DMS153 treated with DMSO at 0.1 percent for 48 hours (cell line): ENCODE data around the gene TREX2.

ENCODE experiments used
- DNase-seq: peaks from one replicate; lab custom pipeline; 2025; ENCODE audit not compliant: unreplicated experiment; lab: John Stamatoyannopoulos, UW

The TREX2 gene

DNA sequence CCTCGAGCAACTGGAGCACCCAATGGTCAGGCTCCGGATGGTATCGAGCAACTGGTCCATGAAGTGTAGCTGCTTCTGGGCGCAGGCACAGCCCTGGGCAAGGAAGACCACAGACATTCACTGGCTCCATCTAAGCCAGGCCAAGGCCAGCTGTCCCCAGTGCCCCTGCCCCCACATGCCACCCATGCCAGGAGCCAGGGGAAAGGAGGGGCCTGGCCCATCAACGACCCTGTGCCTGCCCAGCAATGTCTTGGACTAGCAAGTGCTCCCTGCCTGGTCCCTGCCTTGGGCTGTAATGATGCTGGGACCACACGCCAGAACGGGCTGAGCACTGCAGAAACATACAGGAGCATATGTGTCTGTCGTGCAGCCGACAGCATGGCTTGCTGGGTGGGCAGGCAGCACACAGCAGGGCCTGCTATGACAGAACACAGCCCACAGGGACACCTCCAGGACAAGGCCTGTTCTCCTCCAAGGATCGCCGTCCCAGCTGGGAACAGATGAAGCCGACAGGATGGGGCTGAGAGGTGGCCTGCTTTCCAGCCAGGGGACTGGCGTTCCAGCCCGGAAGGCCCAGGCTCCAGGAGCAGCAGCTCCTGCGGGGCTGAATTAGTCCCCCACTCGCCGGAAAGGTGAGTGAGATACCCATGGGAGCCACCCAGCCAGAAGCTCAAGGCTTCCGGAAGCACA is 11.4 kb upstream of the TREX2 start:
- DNase-seq: no peak

DNA sequence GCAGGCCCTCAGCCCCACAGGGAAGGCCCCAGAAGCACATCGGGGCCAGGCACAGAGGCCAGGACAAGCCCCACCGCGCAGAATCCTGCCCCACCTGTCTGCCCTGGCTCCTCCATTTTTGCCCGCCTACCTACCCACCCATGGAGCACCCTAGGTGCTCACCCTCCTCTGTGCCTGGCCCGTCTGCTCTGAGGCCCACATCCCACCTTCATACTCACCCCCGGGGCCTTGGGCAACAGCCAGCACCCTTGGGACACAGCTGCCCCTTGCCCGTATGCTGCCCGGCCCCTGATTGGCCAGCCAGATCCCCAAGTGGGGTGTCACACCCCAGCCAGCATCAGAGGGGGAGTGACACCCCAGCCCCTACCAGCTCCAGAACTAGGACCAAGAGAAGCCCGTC is 10.8 kb upstream of the TREX2 start:
- DNase-seq: no peak

DNA sequence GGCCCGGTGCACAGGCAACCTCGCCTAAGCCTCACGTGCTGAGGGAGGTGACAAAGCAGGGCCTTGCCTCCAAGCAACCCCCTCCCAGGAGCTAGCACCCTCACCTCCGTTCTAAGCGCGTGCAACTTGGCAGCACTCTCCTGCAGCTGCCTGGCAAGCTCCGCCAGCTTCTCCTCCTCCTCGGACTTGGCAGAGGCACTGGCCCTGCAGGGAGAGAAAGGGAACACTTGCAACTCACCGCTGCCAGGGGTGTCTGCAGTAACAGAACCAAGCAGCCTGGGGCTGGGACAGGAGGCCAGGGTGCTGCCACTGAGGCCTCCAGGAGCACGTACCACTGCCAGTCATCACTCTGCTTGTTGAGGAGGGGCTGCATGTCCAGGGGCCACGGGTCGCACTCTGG is 10.3 kb upstream of the TREX2 start:
- no peak for DNase-seq

DNA sequence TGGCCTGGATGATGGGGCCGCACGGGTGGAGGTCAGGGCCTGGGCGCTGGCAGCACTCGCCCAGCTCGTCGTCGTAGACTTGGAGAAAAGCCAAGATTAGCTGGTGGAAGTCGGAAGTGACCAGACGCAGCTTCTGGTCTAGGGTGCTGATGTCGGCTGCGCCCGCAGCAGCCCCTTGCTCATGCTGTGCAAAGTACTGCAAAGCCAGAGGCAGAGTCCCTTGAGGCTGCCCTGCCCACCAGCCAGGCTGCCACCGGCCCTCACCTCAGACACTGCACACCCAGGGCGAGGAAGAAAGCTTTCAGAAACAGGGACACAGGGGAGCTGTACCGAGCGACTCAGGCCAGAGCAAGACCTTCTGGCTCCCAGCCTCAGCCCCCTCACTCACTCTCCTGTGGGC is 9.7 kb upstream of the TREX2 start:
- DNase-seq: no peak

DNA sequence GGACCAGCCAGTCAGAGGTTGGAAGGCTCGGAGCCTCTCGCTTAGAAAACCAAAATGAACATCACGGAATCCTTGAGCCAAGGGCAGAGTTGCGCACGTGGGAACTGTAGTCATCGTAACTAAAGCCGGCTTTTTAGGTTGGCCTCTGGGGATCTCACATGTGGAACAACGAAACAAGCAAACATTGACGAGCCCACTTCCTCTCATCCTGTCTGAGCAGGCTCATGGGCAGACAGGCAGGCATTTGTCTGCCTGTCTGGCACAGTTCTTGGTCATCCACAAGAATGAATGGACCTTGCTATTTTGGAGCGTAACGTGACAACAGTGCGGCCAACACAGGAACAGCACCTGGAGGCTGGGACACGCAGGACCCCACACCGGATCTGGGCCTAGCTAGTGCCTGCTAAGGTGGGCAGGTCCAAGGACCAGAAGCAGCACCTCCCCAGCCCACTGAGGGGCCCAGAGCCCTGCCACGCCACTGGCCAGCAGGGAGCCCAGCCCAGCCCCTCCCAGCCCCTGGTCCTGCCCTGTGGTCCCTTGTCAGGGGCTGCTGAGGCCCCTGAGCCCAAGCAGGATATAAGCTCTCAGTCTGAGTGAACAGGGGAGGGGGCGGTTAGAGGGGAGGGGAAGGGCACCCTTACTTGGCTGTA is 9.2 kb upstream of the TREX2 start:
- no peak for DNase-seq

DNA sequence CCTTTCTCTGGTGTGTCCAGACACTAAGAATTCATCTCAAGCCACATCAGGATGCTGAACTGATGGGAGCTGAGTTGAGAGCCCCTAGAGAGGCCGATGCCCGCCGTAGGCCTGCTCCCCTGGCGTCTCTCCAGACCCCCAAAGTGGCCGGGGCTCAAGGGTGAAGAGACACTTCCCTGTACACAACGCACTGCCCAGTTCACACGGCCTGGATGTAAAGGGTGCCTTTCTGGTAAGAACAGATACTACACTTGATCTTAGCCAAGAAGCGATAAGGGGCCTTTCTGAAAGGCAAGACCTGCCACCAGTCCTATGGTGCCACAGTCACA is 5.1 kb upstream of the TREX2 start:
- DNase-seq: no peak

DNA sequence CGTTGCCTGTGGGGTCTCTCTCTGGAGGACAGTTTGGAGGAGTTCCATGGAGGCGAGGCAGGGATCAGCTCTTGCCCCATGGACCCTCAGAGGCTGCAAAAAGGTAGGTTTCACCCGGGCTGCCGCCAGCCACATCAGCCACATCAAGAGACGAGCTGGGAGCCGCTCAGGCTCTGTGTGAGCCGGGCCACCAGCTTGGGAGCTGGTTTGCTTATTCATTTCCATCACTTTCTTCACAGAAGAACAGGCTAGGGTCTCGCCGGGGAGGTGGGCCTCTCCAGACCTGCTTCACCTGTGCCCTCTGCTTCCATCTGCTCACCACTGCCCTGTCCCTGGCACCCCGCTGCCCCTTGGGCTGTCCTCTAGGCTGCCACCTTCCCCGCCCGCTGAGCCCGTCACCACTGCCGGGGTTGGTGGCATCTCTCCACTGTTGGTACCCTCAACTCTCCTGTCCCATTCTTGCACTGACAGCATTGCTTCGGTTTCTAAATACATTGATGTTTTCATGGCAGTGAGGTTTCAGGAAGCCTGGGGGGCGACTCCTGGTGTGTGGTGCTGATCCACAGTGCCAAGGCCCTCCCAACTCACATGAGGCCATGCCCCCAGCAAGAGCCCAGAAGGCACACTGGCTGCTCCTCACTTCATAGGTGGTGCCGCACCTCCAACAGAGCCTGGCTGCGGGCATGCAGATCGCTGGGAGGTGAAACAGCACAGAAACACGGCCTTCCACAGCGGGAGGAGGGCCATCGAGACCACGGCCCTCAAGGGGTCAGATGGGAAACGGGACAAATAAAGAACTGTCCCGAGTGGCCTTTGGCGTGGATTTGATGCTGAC is 4.5 kb upstream of the TREX2 start:
- DNase-seq: no peak

DNA sequence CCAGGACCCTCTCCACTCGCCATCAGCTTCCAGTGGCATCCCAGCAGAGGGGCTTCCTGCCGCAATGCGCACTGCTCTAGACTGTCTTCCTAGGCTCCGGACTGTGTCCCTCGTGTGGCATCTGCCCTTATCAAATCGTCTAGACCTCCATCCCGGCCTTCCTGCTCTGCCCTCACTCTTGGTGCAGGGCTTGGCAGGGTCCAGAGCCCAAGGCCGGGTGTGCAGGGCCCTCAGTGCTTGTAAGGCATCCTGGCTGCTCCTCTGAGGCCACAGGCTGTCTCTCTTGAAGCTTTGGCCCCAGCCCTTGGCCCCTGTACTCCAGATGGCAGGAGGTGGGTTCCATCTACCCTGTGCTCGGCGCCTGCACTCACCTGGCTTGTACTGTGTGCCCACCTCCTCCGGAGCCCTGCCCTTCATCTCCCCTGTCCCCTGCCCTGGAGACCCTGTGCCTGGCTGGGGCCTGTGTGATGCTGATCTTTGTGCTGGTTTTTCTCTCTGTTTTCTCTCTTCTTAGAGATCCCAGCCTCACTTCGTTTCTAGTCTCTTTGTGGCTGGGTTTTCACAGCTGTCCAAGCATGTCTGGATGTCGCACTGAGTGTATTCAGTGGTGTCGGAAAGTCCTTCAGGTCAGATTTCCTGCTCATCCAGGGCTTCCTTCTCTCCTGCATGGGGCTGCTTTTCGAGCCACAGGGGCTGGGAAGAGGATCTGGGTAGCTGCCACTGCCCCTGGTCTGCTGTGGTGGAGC is 3.7 kb upstream of the TREX2 start:
- DNase-seq: no peak

DNA sequence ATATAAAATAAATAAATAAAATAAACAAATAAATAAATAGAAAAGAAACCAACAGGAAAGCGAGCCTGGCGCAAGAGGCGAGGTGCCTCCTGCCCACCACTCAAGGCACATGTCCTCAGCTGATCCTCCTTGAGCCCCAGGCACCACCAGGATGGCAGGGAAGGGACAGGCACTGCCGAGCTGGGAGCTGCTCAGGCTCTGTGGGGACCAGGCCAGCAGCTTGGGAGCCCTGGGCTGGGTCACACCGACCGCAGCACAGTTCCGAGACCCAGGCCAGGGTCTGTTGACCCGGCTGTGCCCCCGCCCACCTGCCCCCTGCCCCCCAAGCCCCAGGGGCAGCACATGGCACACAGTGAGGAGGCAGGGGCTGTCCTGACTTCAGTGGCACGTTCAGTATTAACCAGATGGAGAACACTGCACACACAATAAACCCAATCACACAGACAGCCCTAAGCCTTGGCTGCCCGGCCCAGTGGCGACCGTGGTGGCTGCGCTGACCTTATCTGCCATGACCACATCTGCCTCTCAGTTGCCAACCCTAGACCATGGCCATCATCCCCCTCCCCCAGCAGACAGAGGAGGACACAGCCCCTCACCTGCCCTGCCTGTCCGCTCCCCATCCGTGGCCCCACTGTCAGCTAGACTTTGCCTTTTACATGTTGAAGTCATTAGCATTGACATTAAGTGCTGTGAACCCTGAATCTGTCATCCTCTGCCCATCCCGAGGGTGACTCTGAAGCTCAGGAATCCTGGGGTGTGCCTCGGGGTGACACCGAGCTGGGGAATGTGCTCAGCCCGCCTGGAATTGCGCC is 2.9 kb upstream of the TREX2 start:
- DNase-seq: no peak

DNA sequence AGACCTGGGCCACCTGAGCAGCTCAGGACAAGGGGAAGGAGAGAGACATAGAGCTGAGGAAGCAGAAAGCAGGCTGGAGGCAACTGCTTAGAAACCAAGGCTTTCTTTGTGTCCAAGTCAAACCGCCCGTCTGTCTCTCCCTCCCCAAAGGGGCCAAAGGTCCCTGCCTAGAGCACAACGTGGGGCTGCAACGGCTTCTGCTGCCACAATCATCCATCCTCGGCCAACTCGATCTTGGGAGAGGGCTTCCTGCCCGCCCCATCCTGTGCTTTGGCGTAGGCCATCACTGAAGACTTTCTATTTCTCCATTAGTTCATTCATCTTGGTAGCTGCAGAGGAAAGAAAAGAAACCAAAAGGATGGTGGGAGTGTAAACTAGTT is 1.7 kb upstream of the TREX2 start:
- DNase-seq: no peak

DNA sequence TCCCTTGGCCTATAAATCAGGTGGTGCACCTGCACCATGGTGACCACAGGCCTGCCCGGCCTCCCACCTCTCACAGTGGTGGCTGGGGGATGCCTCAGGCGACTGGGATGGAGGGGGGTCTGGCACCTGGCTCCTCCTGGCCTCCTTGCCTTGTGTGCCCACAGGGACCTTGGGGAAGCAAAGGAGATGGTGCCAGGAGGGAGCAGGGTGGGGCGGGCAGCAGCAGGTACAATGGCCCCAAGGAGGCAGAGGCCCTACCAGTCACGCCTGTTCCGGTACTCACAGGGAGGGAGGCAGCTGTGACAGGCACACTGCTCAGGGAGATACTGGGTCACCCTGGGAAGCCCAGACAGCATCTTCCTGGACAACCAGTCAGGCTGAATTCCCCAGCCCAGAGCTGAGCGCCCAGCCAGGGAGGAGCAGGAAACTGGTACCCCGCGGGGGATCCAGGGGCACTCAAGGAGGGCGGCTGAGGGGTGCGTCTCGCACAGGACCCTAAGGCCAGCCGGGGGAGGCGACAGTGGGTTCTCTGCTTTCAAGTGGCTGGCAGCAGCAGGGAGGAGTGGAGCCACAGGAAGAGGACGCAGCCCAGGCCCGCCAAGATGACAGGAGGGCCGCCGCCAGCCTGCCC is 1.2 kb upstream of the TREX2 start:
- no peak for DNase-seq

DNA sequence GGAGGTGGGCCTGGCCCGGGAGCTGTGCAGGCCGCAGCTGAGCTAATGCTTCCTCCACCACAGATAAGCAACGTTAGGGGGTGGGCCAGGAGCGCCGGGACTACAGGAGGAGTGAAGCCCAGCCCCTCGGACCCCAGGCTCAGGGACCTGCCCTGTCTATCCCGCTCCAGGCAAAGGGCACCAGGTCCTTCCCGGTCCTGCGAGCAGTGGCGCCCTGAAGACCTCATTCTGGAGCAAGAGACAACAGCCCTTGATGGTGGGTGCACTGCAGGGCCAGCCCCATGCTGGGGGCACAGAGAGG is 730 bp upstream of the TREX2 start:
- DNase-seq: no peak

DNA sequence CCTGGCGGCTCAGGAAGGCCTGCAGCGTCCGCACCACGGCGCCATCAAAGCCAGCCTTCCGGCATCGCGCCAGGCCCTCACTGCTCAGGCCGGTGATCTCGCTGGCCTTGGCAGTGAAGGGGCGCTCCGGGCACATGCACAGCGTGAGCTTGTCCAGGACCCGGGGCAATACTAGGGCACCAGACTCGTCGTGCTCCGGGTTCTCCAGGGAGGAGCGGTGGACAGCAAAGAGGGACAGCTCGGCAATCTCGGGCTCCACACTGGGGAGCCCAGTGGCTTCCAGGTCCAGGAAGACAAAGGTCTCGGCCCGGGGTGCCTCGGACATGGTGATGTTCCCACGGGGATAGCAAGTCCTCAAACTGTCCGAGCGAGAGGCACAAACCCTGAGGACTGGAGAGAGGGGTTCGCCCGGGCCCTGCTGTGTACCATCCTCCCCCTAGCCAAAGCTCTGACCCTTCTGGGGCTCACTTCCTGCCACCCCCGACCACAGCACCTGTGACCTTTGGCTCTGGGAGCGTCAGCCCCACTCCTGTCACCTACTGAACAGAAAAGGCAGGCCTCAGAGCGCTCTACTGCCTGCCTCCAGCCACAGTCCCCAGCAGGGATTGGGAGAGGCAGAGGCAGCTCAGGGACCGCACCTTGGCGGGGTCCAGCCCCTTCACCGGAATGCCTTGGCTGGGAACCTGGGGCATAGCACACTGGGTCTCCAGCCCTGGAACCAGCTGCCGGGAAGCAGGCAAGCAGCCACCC is 575 bp downstream of the TREX2 start:
- DNase-seq: no peak

DNA sequence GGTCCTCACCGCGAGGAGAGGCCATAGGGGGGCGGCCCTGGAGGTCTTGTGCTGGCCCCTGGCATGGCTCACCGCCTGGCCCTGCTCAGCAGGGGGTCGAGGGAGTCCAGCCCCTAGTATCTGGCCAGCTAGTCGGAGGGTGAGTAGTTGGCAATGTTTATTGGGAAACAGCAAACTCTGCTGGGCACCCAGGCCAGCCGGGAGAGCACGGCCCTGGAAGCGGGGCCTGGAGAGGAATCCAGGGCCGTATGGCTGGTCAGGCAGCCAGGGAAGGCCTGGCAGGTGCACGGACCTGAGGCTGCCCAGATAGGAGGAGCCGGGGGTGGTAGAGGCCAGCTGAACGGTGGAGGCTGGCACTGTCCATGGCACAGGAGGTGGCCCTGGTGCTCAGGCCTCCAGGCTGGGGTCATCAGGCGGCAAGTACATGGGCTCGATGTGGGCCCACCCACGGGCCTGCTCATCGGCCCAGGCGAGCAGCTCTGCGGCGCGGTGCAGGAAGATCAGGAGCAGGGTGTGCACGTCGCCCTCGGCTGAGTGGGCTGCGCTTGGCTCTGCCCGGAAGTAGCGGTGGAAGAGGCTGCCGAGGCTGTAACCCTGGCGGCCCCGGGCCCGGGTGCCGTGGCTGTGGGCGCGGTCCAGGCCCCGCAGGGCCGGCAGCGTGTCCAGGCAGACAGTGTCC is 1.4 kb downstream of the TREX2 start:
- DNase-seq: no peak

DNA sequence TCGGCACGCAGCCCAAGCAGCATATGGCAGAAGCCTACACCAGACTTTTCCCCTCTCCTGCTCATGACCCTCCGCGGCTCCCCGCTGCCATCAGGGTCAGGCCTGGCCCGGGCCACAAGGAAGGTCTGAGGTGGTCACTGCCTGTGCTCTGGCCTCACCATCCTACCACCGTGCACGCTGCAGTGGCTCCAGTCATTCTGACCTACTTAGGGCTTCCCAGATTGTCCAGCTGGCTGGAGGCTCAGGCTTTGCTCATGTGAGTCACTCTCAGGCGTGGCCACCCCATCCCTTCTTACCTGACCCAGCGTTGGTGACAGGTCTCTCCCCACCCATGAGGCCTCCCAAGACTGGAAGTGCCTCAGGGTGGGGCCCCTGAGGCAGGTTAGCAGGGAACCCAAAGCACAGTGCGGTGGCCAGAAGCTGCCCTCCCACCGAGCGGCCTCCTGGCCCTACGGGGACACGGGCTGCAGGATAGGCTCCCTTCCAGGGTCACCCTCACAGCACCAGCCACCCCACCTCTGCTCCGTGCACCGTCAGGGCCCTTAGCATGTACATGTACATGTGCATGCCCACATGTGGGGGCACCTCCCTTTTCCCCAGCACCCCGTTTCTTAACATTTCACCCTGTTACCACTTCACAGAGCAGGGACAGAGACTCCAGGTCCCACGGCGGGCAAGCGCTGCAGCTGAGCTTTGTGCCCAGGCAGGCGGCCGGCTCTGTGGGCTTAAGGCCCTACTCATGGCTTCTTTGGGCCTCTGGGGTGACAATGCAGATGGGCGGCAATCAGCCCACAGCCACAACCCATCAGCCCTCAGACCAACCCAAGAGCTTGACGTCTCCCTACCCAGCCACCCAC is 2.2 kb downstream of the TREX2 start:
- DNase-seq: no peak

DNA sequence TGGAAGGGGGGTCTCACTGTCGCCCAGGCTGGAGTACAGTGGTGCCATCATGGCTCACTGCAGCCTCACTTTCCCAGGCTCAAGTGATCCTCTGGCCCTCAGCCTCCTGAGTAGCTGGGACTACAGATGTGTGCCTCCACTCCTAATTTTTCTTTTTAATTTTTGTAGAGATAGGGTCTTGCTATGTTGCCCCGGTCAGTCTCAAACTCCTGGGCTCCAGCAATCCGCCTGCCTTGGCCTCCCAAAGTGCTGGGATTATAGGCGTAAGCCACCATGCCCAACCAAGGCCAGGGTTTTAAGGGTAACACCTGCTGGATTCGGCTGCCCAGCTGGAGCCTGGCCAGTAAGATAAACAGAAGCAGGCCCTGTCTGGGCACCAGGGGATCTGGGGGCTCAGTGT is 3.4 kb downstream of the TREX2 start:
- no peak for DNase-seq

DNA sequence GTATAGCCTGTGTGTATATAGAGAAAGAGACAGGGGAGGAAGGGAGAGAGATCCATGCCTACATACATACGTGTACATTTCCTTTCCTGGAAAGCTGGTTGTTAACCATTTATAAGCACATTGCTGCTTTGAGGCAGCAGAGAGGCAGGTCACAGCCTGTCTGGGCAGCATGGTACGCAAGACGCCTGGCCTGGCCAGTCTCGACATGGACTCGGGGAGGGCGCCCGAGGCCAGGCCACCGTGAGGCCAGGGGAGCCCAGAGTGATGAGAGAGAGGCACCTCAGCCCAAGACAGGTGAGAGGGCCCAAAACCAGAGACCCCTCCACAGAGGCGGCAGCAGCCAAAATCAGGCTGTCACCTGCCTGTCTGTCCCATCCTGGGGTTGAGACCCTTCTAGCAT is 3.9 kb downstream of the TREX2 start:
- no peak for DNase-seq

DNA sequence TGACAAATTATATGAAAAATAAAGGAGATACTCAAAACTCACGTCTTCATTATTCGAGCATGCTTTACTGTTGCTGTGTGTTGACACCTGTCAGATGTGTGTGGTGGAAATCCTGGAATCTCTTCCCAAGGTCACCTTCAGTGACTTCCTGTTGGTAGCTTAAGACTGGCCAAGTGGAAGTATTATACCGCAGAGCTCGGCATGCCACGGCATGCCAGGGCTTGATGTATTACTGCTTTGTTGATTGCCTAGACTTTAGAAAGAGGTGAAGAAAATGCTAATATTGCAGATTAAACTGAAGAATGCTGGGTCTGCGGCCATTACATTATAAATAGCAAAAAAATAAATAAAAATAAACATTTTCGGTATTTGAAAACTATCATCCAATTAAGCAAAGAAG is 4.6 kb downstream of the TREX2 start:
- DNase-seq: peak; percentile 38
